ENCODE measurements around the gene PCDHGA10. TPM values are rescaled to one million over a fixed set of nuclear protein-coding genes. Genes with fewer than 3 reads are reported as not detected.
"Not testable (repeated sequence)": the region's sequence is repeated elsewhere in the genome, so short reads cannot be mapped to it uniquely, and the experiment has no call there.

Gene PCDHGA10
- total RNA-seq, 4 donors from 2014 or later = 2.3 to 6.2 (median 4.3) TPM

DNA sequence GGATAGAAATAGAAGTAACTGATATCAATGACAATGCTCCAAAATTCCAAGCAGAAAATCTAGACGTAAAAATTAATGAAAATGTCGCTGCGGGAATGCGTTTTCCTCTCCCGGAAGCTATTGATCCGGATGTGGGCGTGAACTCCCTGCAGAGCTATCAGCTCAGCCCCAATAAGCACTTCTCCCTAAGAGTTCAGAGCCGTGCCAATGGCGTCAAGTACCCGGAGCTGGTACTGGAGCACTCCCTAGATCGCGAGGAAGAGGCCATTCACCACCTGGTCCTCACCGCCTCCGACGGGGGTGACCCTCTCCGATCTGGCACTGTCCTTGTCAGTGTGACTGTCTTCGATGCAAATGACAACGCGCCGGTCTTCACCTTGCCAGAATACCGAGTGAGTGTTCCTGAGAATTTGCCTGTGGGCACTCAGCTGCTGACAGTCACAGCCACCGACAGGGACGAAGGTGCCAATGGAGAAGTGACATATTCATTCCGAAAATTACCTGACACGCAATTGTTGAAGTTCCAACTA lies 818 bp downstream of the PCDHGA10 start:
- peaks cover 0 to 7% (median 0%) of the 10 kb centered on the region in 4 donors for H3K4me1 ChIP-seq
- peaks cover 10 to 98% (median 92%) of the 10 kb centered on the region in 4 donors for H3K9me3 ChIP-seq
- DNase-seq (ENCODE audit: extremely low spot score) = no peak
- TF ChIP-seq POLR2A (IDR thresholded peaks at IDR 0.05; ENCODE audit: low read depth) = no peak
- no peak for TF ChIP-seq POLR2AphosphoS5 (IDR thresholded peaks at IDR 0.05)
- TF ChIP-seq, protein P1, sequence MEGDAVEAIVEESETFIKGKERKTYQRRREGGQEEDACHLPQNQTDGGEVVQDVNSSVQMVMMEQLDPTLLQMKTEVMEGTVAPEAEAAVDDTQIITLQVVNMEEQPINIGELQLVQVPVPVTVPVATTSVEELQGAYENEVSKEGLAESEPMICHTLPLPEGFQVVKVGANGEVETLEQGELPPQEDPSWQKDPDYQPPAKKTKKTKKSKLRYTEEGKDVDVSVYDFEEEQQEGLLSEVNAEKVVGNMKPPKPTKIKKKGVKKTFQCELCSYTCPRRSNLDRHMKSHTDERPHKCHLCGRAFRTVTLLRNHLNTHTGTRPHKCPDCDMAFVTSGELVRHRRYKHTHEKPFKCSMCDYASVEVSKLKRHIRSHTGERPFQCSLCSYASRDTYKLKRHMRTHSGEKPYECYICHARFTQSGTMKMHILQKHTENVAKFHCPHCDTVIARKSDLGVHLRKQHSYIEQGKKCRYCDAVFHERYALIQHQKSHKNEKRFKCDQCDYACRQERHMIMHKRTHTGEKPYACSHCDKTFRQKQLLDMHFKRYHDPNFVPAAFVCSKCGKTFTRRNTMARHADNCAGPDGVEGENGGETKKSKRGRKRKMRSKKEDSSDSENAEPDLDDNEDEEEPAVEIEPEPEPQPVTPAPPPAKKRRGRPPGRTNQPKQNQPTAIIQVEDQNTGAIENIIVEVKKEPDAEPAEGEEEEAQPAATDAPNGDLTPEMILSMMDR (IDR thresholded peaks at IDR 0.05) = no peak
- no peak for TF ChIP-seq EP300 (IDR thresholded peaks at IDR 0.05)
- peak overlapping the region; percentile 24 to 41 (median 32) for H3K4me3 ChIP-seq
- H3K36me3 ChIP-seq = peaks cover 0 to 6% (median 2%) of the 10 kb centered on the region in 4 donors
- intact Hi-C loops (cut with DNase I) = loop anchor here (10.0 kb wide), 1 partner anchor 111 kb away; no protein-coding TSS in a partner anchor
- H3K27ac ChIP-seq (replicated peaks in 1 of 4) = no peak overlapping the region
- no peaks in the 10 kb centered on the region for H3K27me3 ChIP-seq
- 18% methylated on average over 25 of the region's 25 CpGs for WGBS

DNA sequence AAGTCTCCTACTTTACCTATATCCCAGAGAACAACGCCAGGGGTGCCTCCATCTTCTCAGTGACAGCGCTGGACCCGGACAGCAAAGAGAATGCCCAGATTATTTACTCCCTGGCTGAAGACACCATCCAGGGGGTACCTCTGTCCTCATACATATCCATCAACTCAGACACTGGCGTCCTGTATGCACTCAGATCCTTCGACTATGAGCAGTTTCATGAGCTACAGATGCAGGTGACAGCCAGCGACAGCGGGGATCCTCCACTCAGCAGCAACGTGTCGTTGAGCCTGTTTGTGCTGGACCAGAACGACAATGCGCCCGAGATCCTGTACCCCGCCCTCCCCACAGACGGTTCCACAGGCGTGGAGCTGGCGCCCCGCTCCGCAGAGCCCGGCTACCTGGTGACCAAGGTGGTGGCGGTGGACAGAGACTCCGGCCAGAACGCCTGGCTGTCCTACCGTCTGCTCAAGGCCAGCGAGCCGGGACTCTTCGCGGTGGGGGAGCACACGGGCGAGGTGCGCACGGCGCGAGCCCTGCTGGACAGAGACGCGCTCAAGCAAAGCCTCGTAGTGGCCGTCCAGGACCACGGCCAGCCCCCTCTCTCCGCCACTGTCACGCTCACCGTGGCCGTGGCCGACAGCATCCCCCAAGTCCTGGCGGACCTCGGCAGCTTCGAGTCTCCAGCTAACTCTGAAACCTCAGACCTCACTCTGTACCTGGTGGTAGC lies 1.9 kb downstream of the PCDHGA10 start:
- not testable (repeated sequence) for H3K27me3 ChIP-seq; H3K36me3 ChIP-seq; H3K27ac ChIP-seq (replicated peaks in 1 of 4); DNase-seq (ENCODE audit: extremely low spot score); H3K4me3 ChIP-seq
- 50% methylated on average over 10 of the region's 46 CpGs for WGBS
- Histone ChIP-seq H3K4me1 (peaks cover 0 to 15% (median 3%) of the 10 kb centered on the region in 4 donors), H3K9me3 (peaks cover 4 to 98% (median 92%) of the 10 kb centered on the region in 4 donors)
- intact Hi-C loops (cut with DNase I) = loop anchor here (5.0 to 10.0 kb wide), 2 partner anchors 110 to 143 kb away; no protein-coding TSS in a partner anchor

DNA sequence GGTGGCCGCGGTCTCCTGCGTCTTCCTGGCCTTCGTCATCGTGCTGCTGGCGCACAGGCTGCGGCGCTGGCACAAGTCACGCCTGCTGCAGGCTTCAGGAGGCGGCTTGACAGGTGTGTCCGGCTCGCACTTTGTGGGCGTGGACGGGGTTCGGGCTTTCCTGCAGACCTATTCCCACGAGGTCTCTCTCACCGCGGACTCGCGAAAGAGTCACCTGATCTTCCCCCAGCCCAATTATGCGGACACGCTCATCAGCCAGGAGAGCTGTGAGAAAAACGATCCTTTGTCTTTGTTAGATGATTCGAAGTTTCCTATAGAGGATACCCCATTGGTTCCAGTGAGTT lies 2.5 kb downstream of the PCDHGA10 start:
- Histone ChIP-seq H3K9me3 (peaks cover 9 to 98% (median 92%) of the 10 kb centered on the region in 4 donors), H3K4me1 (peaks cover 0 to 17% (median 4%) of the 10 kb centered on the region in 4 donors)
- not testable (repeated sequence) for H3K4me3 ChIP-seq; DNase-seq (ENCODE audit: extremely low spot score); H3K27ac ChIP-seq (replicated peaks in 1 of 4); H3K27me3 ChIP-seq; H3K36me3 ChIP-seq
- intact Hi-C loops (cut with DNase I) = loop anchor here (5.0 to 10.0 kb wide), 2 partner anchors 110 to 142 kb away; no protein-coding TSS in a partner anchor
- WGBS = 34% methylated on average over 17 of the region's 24 CpGs

DNA sequence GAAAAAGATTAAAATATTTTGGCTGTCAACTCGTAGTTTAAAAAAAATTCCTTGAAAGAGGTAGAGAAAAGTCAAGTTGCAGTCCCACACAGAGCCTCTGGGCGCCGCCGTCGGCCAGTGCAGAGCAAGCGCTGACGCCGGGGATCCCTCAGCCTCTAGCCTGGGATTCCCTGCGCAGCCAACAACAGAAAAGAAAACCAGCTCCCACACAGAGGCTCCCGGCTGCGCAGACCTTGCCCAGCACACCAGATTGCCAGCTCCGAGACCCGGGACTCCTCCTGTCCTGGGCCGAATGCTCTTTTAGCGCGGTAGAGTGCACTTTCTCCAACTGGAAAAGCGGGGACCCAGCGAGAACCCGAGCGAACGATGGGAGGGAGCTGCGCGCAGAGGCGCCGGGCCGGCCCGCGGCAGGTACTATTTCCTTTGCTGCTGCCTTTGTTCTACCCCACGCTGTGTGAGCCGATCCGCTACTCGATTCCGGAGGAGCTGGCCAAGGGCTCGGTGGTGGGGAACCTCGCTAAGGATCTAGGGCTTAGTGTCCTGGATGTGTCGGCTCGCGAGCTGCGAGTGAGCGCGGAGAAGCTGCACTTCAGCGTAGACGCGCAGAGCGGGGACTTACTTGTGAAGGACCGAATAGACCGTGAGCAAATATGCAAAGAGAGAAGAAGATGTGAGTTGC lies 4.8 kb downstream of the PCDHGA10 start, which contains the start of gene PCDHGB7:
TSS of gene PCDHGB7 (plus strand) at position 184 of the 679 bp plus-strand sequence. CDS start at position 367, 183 bp downstream.
- not testable (repeated sequence) for H3K27me3 ChIP-seq; DNase-seq (ENCODE audit: extremely low spot score)
- 10% methylated on average over 28 of the region's 47 CpGs for WGBS
- H3K27ac ChIP-seq (replicated peaks in 1 of 4) = peak within 1 kb of the TSS; percentile 50 to 73 (median 58)
- peak within 1 kb of the TSS; percentile 48 to 57 (median 49) for H3K4me3 ChIP-seq
- peaks cover 4 to 13% (median 8%) of the 10 kb centered on the region in 4 donors for H3K36me3 ChIP-seq
- peaks cover 0 to 17% (median 6%) of the 10 kb centered on the region in 4 donors for H3K4me1 ChIP-seq
- intact Hi-C loops (cut with DNase I) = loop anchor here (5.0 to 10.0 kb wide), 2 partner anchors 107 to 140 kb away; no protein-coding TSS in a partner anchor
- TF ChIP-seq, protein P1 (IDR thresholded peaks at IDR 0.05) = peak; percentile 56 to 69 (median 64)
- TF ChIP-seq POLR2AphosphoS5 (IDR thresholded peaks at IDR 0.05) = peak in 1 of 2 donors; percentile 13
- H3K9me3 ChIP-seq = peaks cover 17 to 98% (median 95%) of the 10 kb centered on the region in 4 donors

DNA sequence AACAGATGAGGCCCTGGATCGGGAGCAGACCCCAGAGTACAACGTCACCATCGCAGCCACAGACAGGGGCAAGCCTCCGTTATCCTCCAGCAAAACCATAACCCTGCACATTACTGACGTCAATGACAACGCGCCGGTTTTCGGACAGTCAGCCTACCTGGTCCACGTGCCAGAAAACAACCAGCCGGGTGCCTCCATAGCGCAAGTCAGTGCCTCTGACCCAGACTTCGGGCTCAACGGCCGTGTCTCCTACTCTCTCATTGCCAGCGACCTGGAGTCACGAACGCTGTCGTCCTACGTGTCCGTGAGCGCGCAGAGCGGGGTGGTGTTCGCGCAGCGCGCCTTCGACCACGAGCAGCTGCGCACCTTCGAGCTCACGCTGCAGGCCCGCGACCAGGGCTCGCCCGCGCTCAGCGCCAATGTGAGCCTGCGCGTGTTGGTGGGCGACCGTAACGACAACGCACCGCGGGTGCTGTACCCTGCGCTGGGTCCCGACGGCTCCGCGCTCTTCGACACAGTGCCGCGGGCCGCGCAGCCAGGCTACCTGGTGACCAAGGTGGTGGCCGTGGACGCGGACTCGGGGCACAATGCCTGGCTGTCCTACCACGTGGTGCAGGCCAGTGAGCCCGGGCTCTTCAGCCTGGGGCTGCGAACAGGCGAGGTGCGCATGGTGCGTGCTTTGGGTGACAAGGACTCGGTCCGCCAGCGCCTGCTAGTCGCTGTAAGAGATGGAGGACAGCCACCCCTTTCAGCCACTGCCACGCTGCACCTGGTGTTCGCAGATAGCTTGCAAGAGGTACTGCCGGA lies 6.5 kb downstream of the PCDHGA10 start:
- H3K4me3 ChIP-seq = peak overlapping the region in 1 of 4 donors; percentile 7
- no peaks in the 10 kb centered on the region for H3K27me3 ChIP-seq
- H3K4me1 ChIP-seq = peaks cover 0 to 17% (median 6%) of the 10 kb centered on the region in 4 donors
- intact Hi-C loops (cut with DNase I) = loop anchor here (5.0 to 10.0 kb wide), 2 partner anchors 106 to 138 kb away; no protein-coding TSS in a partner anchor
- no peak overlapping the region for H3K27ac ChIP-seq (replicated peaks in 1 of 4)
- peak; percentile 62 for DNase-seq (ENCODE audit: extremely low spot score)
- H3K9me3 ChIP-seq = peaks cover 24 to 98% (median 95%) of the 10 kb centered on the region in 4 donors
- WGBS = 27% methylated on average over 23 of the region's 74 CpGs
- no peak for TF ChIP-seq POLR2A (IDR thresholded peaks at IDR 0.05; ENCODE audit: low read depth)
- peaks cover 4 to 13% (median 5%) of the 10 kb centered on the region in 4 donors for H3K36me3 ChIP-seq

All from esophagus muscularis mucosa (tissue), 4 donors.